A549 (cell line): ENCODE measurements around the gene INPP5B. TPM values are rescaled to one million over a fixed set of nuclear protein-coding genes. Genes with fewer than 3 reads are reported as not detected.

Source experiments
- ATAC-seq, 2 experiments: fragments of 200-7000 bp in 1 of 2; fragments of >200 bp in 1 of 2; cut with Nextera tagmentation in 1 of 2; cut with Tn5 transposase in 1 of 2; 3 replicates each; pipeline versions ENCODE4 v1.8.0 to v1.9.1; 2018 to 2020; ENCODE audit warnings: mild to moderate bottlenecking in 1 of 2, moderate library complexity in 1 of 2
- CTCF ChIA-PET: fragments of 300-600 bp; sonication (Branson Sonifier 250); formaldehyde crosslinking; extraction: SDS; loops from one replicate; lab custom pipeline; 2021; ENCODE audit warnings: antibody characterized with exemption, inconsistent platforms; lab: Yijun Ruan, JAX
- POLR2A ChIA-PET: fragments of 350-600 bp; formaldehyde crosslinking; extraction: SDS; loops from one replicate; lab custom pipeline; 2021; ENCODE audit warnings: antibody characterized with exemption, inconsistent platforms; lab: Yijun Ruan, JAX
- DNase-seq, 2 experiments: peaks; one replicate each; pipeline versions ENCODE4 v3.0.0 to v3.0.0-alpha.2; 2011 to 2016; ENCODE audit warnings: low read depth in 1 of 2, low spot score in 1 of 2
- FAIRE-seq: peaks from 2 replicates; lab custom pipeline; 2011; peaks lifted over from hg19 to GRCh38; lab: Jason Lieb, UNC
- H3K27ac ChIP-seq, 2 experiments: fragments of >200 bp; sonication (Bioruptor Twin); formaldehyde crosslinking; 3 replicates each; pipeline ENCODE4 v1.5.1; 2016 to 2017
- H3K4me1 ChIP-seq: fragments of >200 bp; sonication (Bioruptor Twin); formaldehyde crosslinking; 3 replicates; pipeline ENCODE4 v1.6.1; 2016
- H3K4me2 ChIP-seq: fragments of >200 bp; sonication (Bioruptor Twin); formaldehyde crosslinking; 3 replicates; pipeline ENCODE4 v1.6.1; 2016
- H3K4me3 ChIP-seq: fragments of >200 bp; sonication (Bioruptor Twin); formaldehyde crosslinking; 3 replicates; pipeline ENCODE4 v1.5.1; 2016
- H3K9me3 ChIP-seq: fragments of >200 bp; sonication (Bioruptor Twin); formaldehyde crosslinking; 3 replicates; pipeline ENCODE4 v1.6.1; 2016
- BCL3 ChIP-seq: fragments of >200 bp; sonication (Bioruptor Twin); formaldehyde crosslinking; IDR thresholded peaks from 3 replicates; pipeline ENCODE4 v1.6.1; 2016
- CBX8 ChIP-seq: fragments of 200-600 bp; sonication (generic); IDR thresholded peaks from 2 replicates; pipeline ENCODE4 v1.6.1; 2016
- CTCF ChIP-seq: fragments of >200 bp; sonication (Bioruptor Twin); formaldehyde crosslinking; IDR thresholded peaks from 3 replicates; pipeline ENCODE4 v1.5.1; 2016
- FOXS1 ChIP-seq: fragments of 250-450 bp; sonication (Bioruptor Pico); IDR thresholded peaks from 2 replicates; pipeline ENCODE4 v1.5.0; 2020; ENCODE audit warnings: mild to moderate bottlenecking, moderate library complexity
- HMGXB4 ChIP-seq: fragments of 250-450 bp; sonication (Bioruptor Pico); IDR thresholded peaks from 2 replicates; pipeline ENCODE4 v1.5.0; 2021; ENCODE audit warnings: mild to moderate bottlenecking, moderate library complexity, borderline replicate concordance
- HOXB13 ChIP-seq: fragments of 250-450 bp; sonication (Bioruptor Pico); IDR thresholded peaks from 2 replicates; pipeline ENCODE4 v1.5.0; 2020; ENCODE audit warnings: low read depth, mild to moderate bottlenecking, moderate library complexity
- HOXB5 ChIP-seq: fragments of 250-450 bp; sonication (Bioruptor Pico); IDR thresholded peaks from 2 replicates; pipeline ENCODE4 v1.5.0; 2020; ENCODE audit warnings: mild to moderate bottlenecking, moderate library complexity
- JUN ChIP-seq, 2 experiments: fragments of >200 bp; sonication (Bioruptor Twin); formaldehyde crosslinking; IDR thresholded peaks; 2 replicates in 1 of 2; 3 replicates in 1 of 2; pipeline ENCODE4 v1.6.1; 2016 to 2017
- MAFK ChIP-seq: fragments of 450-650 bp; IDR thresholded peaks from 2 replicates; pipeline ENCODE4 v1.6.1; 2014; ENCODE audit not compliant: partially characterized antibody
- MAX ChIP-seq: IDR thresholded peaks from 2 replicates; pipeline ENCODE4 v1.6.1; 2012
- MAZ ChIP-seq: fragments of 150-350 bp; IDR thresholded peaks from 2 replicates; pipeline ENCODE4 v1.6.1; 2014; ENCODE audit warnings: antibody characterized with exemption, low read depth, low read length, borderline replicate concordance
- MYC ChIP-seq: IDR thresholded peaks from 2 replicates; pipeline ENCODE4 v1.6.1; 2012; ENCODE audit warnings: mild to moderate bottlenecking, inconsistent platforms, low read length, improper control_type of control experiment, borderline replicate concordance
- PHF8 ChIP-seq: fragments of 200-600 bp; sonication (generic); IDR thresholded peaks from 2 replicates; pipeline ENCODE4 v1.6.1; 2016; ENCODE audit warnings: low read depth, mild to moderate bottlenecking, antibody characterized with exemption, moderate library complexity, borderline replicate concordance
- POLR2A ChIP-seq: IDR thresholded peaks from 2 replicates; pipeline ENCODE4 v1.6.1; 2012; ENCODE audit warnings: mild to moderate bottlenecking, low read length
- RAD21 ChIP-seq, 2 experiments: fragments of >200 bp in 1 of 2; sonication (Bioruptor Twin) in 1 of 2; formaldehyde crosslinking in 1 of 2; IDR thresholded peaks in 1 of 2; conservative IDR thresholded peaks in 1 of 2; 2 replicates in 1 of 2; 3 replicates in 1 of 2; pipeline ENCODE4 v1.6.1; 2012 to 2018; ENCODE audit warnings: inconsistent platforms in 1 of 2
- SMC3 ChIP-seq: fragments of >200 bp; sonication (Bioruptor Twin); formaldehyde crosslinking; IDR thresholded peaks from 3 replicates; pipeline ENCODE4 v1.6.1; 2018; ENCODE audit warnings: inconsistent platforms
- USF2 ChIP-seq: fragments of 450-650 bp; IDR thresholded peaks from 2 replicates; pipeline ENCODE4 v1.6.1; 2014; ENCODE audit warnings: antibody characterized with exemption
- WGBS: methylation state at CpG from one replicate; pipeline ENCODE4 v1.1.6; 2017; ENCODE audit errors: missing lambda C conversion rate; 5-methylcytosine and 5-hydroxymethylcytosine counted together
- polyA plus RNA-seq, 4 experiments: library from polyadenylated mRNA; depleted of rRNA in 3 of 4; stranded (reverse); fragments of >200 nt; fragmentation: RNase III in 1 of 4; extraction: RNeasy Plus Mini Kit Qiagen cat#74134 plus additional on column Dnase treatment in 1 of 4; gene quantifications; 2 replicates in 3 of 4; 3 replicates in 1 of 4; pipeline ENCODE4 v1.2.3, GENCODE V29; 2011 to 2017

INPP5B gene
- polyA plus RNA-seq, 2 of the 4 experiments (the other 2 are of a cell fraction), result 4.9 to 11.1 TPM

GRCh38 chr1:37859507-37860345, 87.1 kb downstream of the INPP5B start, which contains the start of gene MTF1:
TSS of gene MTF1 (minus strand) at chr1:37859592. CDS start at chr1:37857658, 1,934 bp downstream.
- TF ChIP-seq HOXB5 (CRISPR knock-in tag), result no peak
- no peak for TF ChIP-seq CBX8
- TF ChIP-seq MAX, result peak; percentile 85
- peak; percentile 61 to 64; a peak in 2 of 5 replicates for TF ChIP-seq JUN (IDR thresholded peaks at IDR 0.05)
- peak; percentile 68 for TF ChIP-seq MYC
- TF ChIP-seq SMC3, result peak; percentile 40; the same call in 1 of the 3 replicates
- peak; percentile 90; the same call in 1 of the 2 replicates for TF ChIP-seq MAZ
- peak; percentile 69; the same call in 1 of the 2 replicates for TF ChIP-seq PHF8
- peak; percentile 85 for TF ChIP-seq POLR2A
- TF ChIP-seq MAFK, result no peak
- peak; percentile 60; the same call in 1 of the 3 replicates for TF ChIP-seq BCL3
- peak; percentile 66 for TF ChIP-seq CTCF
- peak; percentile 55 to 56 for TF ChIP-seq RAD21 (conservative IDR thresholded peaks at IDR 0.05 in 1 of 2, IDR thresholded peaks at IDR 0.05 in 1 of 2)
- no peak for TF ChIP-seq HMGXB4 (CRISPR knock-in tag)
- no peak for TF ChIP-seq HOXB13 (CRISPR knock-in tag)
- TF ChIP-seq USF2, result peak; percentile 53
- TF ChIP-seq FOXS1 (CRISPR knock-in tag), result no peak
- ATAC-seq (peak; percentile 98), FAIRE-seq (no peak), DNase-seq (peak; percentile 92 to 93)
- POLR2A ChIA-PET, result interaction anchor here (0.7 to 1.4 kb wide), 9 partner anchors 9 to 140 kb away, joined by 3 to 14 read pairs (median 3); partner anchors contain the start of genes C1orf122 and YRDC
- Histone ChIP-seq H3K4me2 (peak within 1 kb of the TSS; percentile 89), H3K9me3 (no peaks in the 10 kb centered on the region), H3K4me3 (peak within 1 kb of the TSS; percentile 79), H3K27ac (peak within 1 kb of the TSS; percentile 93 to 96), H3K4me1 (peaks cover 34% of the 10 kb centered on the region)
- WGBS, result 1% methylated on average over 32 of the region's 61 CpGs
- CTCF ChIA-PET, result interaction anchor here (0.6 to 2.8 kb wide), 38 partner anchors 9 to 1877 kb away, joined by 3 to 29 read pairs (median 4); no protein-coding TSS in a partner anchor
